GM23248 (cell line): Measurements from ENCODE around the gene MESD.

ENCODE experiments used
- EZH2 ChIP-seq: fragments of 200-600 bp; sonication (generic); IDR thresholded peaks from 2 replicates; pipeline ENCODE4 v1.6.1; 2018; ENCODE audit warnings: antibody characterized with exemption, mild to moderate bottlenecking; ENCODE audit not compliant: insufficient read depth, poor library complexity, severe bottlenecking
- EZH2phosphoT487 ChIP-seq: fragments of 200-600 bp; sonication (generic); IDR thresholded peaks from 2 replicates; pipeline ENCODE4 v1.6.1; 2018; ENCODE audit warnings: antibody characterized with exemption, moderate library complexity, mild to moderate bottlenecking, low read depth; ENCODE audit not compliant: insufficient read depth

DNA sequence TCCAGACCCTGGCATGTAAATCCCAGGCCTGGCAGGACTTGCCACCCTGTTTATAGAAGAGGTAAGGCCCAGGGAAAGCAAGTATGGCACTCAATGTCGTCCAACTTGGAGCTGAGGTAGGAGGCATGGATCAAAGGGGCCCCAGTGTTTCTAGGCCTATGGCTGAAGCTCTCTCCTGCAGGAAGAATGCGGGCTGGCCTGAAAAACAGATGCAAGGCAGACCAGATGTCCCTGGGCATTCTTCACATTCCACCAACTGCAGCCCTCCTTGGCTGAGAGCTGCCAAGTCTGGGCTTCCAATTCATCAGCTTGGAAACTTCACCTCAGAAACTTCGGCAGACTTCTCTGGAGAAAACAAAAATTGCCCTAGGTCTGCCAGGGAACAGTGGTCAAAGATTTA is 22.2 kb downstream of the MESD start:
- TF ChIP-seq EZH2phosphoT487, result no peak
- TF ChIP-seq EZH2, result no peak
